K562 (cell line): ENCODE data around the gene SGIP1. TPM values are rescaled to one million over a fixed set of nuclear protein-coding genes. Genes with fewer than 3 reads are reported as not detected.

Experiments
- ATAC-seq: fragments of 200-7000 bp; cut with Tn5 transposase; 3 replicates; pipeline ENCODE4 v1.9.1; 2020; ENCODE audit warnings: moderate library complexity
- BruUV-seq: library from RNA; stranded (reverse); fragments of 400-500 nt; replicated peaks from 2 replicates; lab custom pipeline; 2021; lab: Mats Ljungman, UMichigan
- CTCF ChIA-PET: fragments of 300-600 bp; formaldehyde crosslinking; extraction: SDS; loops from one replicate; lab custom pipeline; 2021; ENCODE audit warnings: low intra/inter-chr PET ratio; lab: Yijun Ruan, JAX
- POLR2A ChIA-PET: fragments of 300-600, 350-650 bp; sonication (Branson Sonifier 250); formaldehyde crosslinking; extraction: SDS; loops from one replicate; lab custom pipeline; 2021; ENCODE audit warnings: antibody characterized with exemption, inconsistent platforms; lab: Yijun Ruan, JAX
- DNase-seq, 4 experiments: peaks; one replicate each; pipeline versions ENCODE4 v3.0.0 to v3.0.0-alpha.2; 2011 to 2018; ENCODE audit warnings: low spot score in 3 of 4, mixed read lengths in 3 of 4; ENCODE audit errors: extremely low read depth in 1 of 4
- FAIRE-seq: peaks from 2 replicates; lab custom pipeline; 2011; peaks lifted over from hg19 to GRCh38; lab: Jason Lieb, UNC
- H2AFZ ChIP-seq: 2 replicates; pipeline ENCODE4 v1.6.0; 2011; ENCODE audit warnings: low read depth, low read length, control low read depth, inconsistent platforms
- H3K27ac ChIP-seq: fragments of 200-600 bp; 3 replicates; pipeline ENCODE4 v1.8.0; 2011; ENCODE audit warnings: low read depth, mild to moderate bottlenecking, control low read depth, inconsistent platforms, low read length, moderate library complexity, mixed read lengths; ENCODE audit errors: extremely low read depth
- H3K27me3 ChIP-seq, 2 experiments: fragments of 300-600 bp in 1 of 2; 2 replicates in 1 of 2; 3 replicates in 1 of 2; pipeline versions ENCODE4 v1.6.0 to v1.8.0; 2011; ENCODE audit warnings: inconsistent platforms in 2 of 2, low read length in 2 of 2, mild to moderate bottlenecking in 1 of 2, mixed read lengths in 1 of 2, moderate library complexity in 1 of 2; ENCODE audit not compliant: control insufficient read depth in 2 of 2, insufficient read depth in 2 of 2
- H3K36me3 ChIP-seq: fragments of 300-600 bp; 3 replicates; pipeline ENCODE4 v1.8.0; 2011; ENCODE audit warnings: mild to moderate bottlenecking, low read length, inconsistent platforms; ENCODE audit not compliant: control insufficient read depth, insufficient read depth
- H3K4me1 ChIP-seq, 2 experiments: fragments of 200-600 bp in 1 of 2; replicated peaks in 1 of 2; 2 replicates in 1 of 2; 3 replicates in 1 of 2; pipeline versions ENCODE4 v1.5.1 to v1.8.0; 2011; ENCODE audit warnings: inconsistent platforms in 2 of 2, low read length in 2 of 2, mild to moderate bottlenecking in 1 of 2, mixed read lengths in 1 of 2, moderate library complexity in 1 of 2; ENCODE audit not compliant: control insufficient read depth in 2 of 2, insufficient read depth in 2 of 2
- H3K4me2 ChIP-seq: 2 replicates; pipeline ENCODE4 v1.6.1; 2011; ENCODE audit warnings: low read length, control low read depth, inconsistent platforms, mixed read lengths; ENCODE audit not compliant: insufficient read depth
- H3K4me3 ChIP-seq: fragments of 200-600 bp; sonication (generic), shearing (Covaris generic); 2 replicates; pipeline ENCODE4 v1.5.1; 2016; ENCODE audit warnings: control low read depth, inconsistent platforms
- H3K79me2 ChIP-seq: fragments of 200-600 bp; 3 replicates; pipeline ENCODE4 v1.8.0; 2011; ENCODE audit warnings: low read length, inconsistent platforms; ENCODE audit not compliant: control insufficient read depth, insufficient read depth
- H3K9ac ChIP-seq, 2 experiments: 2 replicates each; pipeline versions ENCODE4 v1.6.0 to v1.6.1; 2011; ENCODE audit warnings: low read depth in 2 of 2, low read length in 2 of 2, control low read depth in 1 of 2, inconsistent platforms in 1 of 2, mild to moderate bottlenecking in 1 of 2, mixed read lengths in 1 of 2; ENCODE audit not compliant: insufficient read depth in 1 of 2
- H3K9me1 ChIP-seq: one replicate; pipeline ENCODE4 v1.6.0; 2011; ENCODE audit warnings: inconsistent platforms, mild to moderate bottlenecking, low read length, moderate library complexity; ENCODE audit not compliant: control insufficient read depth, insufficient read depth
- H3K9me3 ChIP-seq: replicated peaks from 2 replicates; pipeline ENCODE4 v1.5.1; 2011; ENCODE audit warnings: low read depth, low read length, inconsistent platforms; ENCODE audit not compliant: control insufficient read depth, insufficient read depth
- H4K20me1 ChIP-seq: replicated peaks from 2 replicates; pipeline ENCODE4 v1.6.1; 2011; ENCODE audit warnings: low read length, inconsistent platforms, mixed read lengths; ENCODE audit not compliant: control insufficient read depth, insufficient read depth
- ETS2 ChIP-seq: IDR thresholded peaks from 2 replicates; pipeline ENCODE4 v1.6.1; 2016; ENCODE audit warnings: borderline replicate concordance, missing genetic modification characterization, mild to moderate bottlenecking, moderate library complexity, missing compliant biosample characterization; ENCODE audit not compliant: poor library complexity, severe bottlenecking
- GATAD2B ChIP-seq: fragments of 450-650 bp; IDR thresholded peaks from 2 replicates; pipeline ENCODE4 v1.6.1; 2017; ENCODE audit warnings: mild to moderate bottlenecking, borderline replicate concordance
- KDM2B ChIP-seq: fragments of 250-450 bp; sonication (Bioruptor Pico); IDR thresholded peaks from 2 replicates; pipeline ENCODE4 v1.8.0; 2021; ENCODE audit warnings: mild to moderate bottlenecking, moderate library complexity
- SMC3 ChIP-seq: conservative IDR thresholded peaks from 2 replicates; pipeline ENCODE4 v1.6.1; 2011; ENCODE audit warnings: low read depth, low read length, improper control_type of control experiment; ENCODE audit not compliant: insufficient read depth
- TCF7L2 ChIP-seq: fragments of 150-350 bp; IDR thresholded peaks from 2 replicates; pipeline ENCODE4 v1.6.1; 2016; ENCODE audit warnings: low read depth, mild to moderate bottlenecking, low read length, moderate library complexity
- ZNF253 ChIP-seq: fragments of 250-450 bp; sonication (Bioruptor Pico); conservative IDR thresholded peaks from 2 replicates; pipeline ENCODE4 v1.6.1; 2021; ENCODE audit warnings: mild to moderate bottlenecking
- WGBS: fragments of 100-300 bp; shearing (Covaris generic); methylation state at CpG from one replicate; pipeline ENCODE4 v1.1.6; 2016; ENCODE audit warnings: low coverage, mixed read lengths; ENCODE audit not compliant: insufficient coverage; ENCODE audit errors: missing lambda C conversion rate; 5-methylcytosine and 5-hydroxymethylcytosine counted together
- in situ Hi-C: fragments of 300-500 bp; cut with MboI; formaldehyde crosslinking; loops from 4 replicates; pipeline ENCODE4 v1.15.0; 2018; ENCODE audit warnings: inconsistent platforms, mixed read lengths
- intact Hi-C: fragments of 100-400 bp; cut with micrococcal nuclease; formaldehyde crosslinking; loops from 2 replicates; pipeline ENCODE4 v1.14.2; 2022
- polyA plus RNA-seq, 8 experiments: library from polyadenylated mRNA; depleted of rRNA in 4 of 8; stranded (reverse) in 5 of 8; unstranded in 3 of 8; fragments of >200 nt; fragmentation: Nextera tagmentation in 2 of 8; fragmentation: Illumina TruSeq in 1 of 8; extraction: Ambion mirVana in 2 of 8; extraction: Trizol in 1 of 8; gene quantifications; 2 replicates each; pipeline versions ENCODE4 v1.2.1 to v1.2.3, GENCODE V29; 2011 to 2014; ENCODE audit warnings: inconsistent platforms in 1 of 8, missing spikeins in 1 of 8
- total RNA-seq, 7 experiments: library from RNA; depleted of rRNA in 6 of 7; stranded (reverse); fragments of >200 nt in 6 of 7; fragmentation: Illumina TruSeq in 2 of 7; extraction: Trizol in 2 of 7; gene quantifications; 2 replicates each; pipeline versions ENCODE4 v1.2.1 to v1.2.3, GENCODE V29; 2011 to 2021; ENCODE audit warnings: low replicate concordance in 1 of 7
- TF ChIP-seq, protein P1 (sequence below): sonication (generic); formaldehyde crosslinking; IDR thresholded peaks from 2 replicates; pipeline ENCODE4 v1.8.0; 2022; ENCODE audit warnings: mild to moderate bottlenecking, missing genetic modification reagents, borderline replicate concordance
- TF ChIP-seq, protein P2 (sequence below): fragments of 250-450 bp; sonication (Bioruptor Pico); IDR thresholded peaks from 2 replicates; pipeline ENCODE4 v1.4.0; 2020; ENCODE audit warnings: mild to moderate bottlenecking, moderate library complexity
- TF ChIP-seq, protein P3 (sequence below): sonication (generic); formaldehyde crosslinking; IDR thresholded peaks from 2 replicates; pipeline ENCODE4 v1.8.1; 2022; ENCODE audit warnings: missing genetic modification reagents

Gene SGIP1
- total and polyA plus RNA-seq, 9 of the 15 experiments (the other 6 are each of a cell fraction or from before 2014, with no cell fraction given), result 0.07 to 0.35 TPM; not detected in 7

DNA sequence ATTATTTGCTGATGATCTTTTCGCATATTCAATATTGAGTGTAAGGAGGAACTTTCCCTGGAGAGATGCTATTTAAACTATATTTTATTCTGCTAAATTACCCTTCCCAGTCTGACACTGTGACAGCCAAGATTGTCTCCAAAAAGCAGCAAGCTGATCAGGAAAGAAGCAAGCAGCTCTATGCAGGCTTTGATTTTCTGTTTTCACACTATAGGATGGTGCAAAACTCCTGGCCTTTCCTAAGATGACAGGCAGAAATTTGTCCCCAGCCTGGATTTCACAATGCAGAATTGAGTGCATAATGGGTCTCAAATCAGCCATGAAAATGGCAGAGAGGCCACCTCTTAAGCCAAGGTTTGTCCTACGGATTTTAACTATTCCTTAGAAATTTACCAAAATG lies 1.1 kb downstream of the SGIP1 start:
- in situ Hi-C loops, result no loop called here
- H3K27me3 ChIP-seq, result peaks cover 8 to 17% of the 10 kb centered on the region in 2 experiments; a peak in 4 of 5 replicates
- BruUV-seq, result no TSS peak
- FAIRE-seq (no peak), ATAC-seq (no peak), DNase-seq (no peak)
- H3K9me3 ChIP-seq, result no peaks in the 10 kb centered on the region
- no peaks in the 10 kb centered on the region for H3K9me1 ChIP-seq
- ChIA-PET CTCF (no interaction called here), POLR2A (interaction anchor here (0.6 to 0.7 kb wide), 2 partner anchors 29 to 98 kb away, joined by 3 read pairs; no protein-coding TSS in a partner anchor)
- H3K79me2 ChIP-seq, result no peaks in the 10 kb centered on the region
- H3K27ac ChIP-seq, result no peak overlapping the region
- no peak overlapping the region for H3K4me3 ChIP-seq
- TF ChIP-seq ZNF253 (CRISPR knock-in tag) (no peak), SMC3 (no peak), TCF7L2 (no peak), ETS2 (tag) (no peak), KDM2B (no peak), GATAD2B (no peak)
- TF ChIP-seq, protein P1, sequence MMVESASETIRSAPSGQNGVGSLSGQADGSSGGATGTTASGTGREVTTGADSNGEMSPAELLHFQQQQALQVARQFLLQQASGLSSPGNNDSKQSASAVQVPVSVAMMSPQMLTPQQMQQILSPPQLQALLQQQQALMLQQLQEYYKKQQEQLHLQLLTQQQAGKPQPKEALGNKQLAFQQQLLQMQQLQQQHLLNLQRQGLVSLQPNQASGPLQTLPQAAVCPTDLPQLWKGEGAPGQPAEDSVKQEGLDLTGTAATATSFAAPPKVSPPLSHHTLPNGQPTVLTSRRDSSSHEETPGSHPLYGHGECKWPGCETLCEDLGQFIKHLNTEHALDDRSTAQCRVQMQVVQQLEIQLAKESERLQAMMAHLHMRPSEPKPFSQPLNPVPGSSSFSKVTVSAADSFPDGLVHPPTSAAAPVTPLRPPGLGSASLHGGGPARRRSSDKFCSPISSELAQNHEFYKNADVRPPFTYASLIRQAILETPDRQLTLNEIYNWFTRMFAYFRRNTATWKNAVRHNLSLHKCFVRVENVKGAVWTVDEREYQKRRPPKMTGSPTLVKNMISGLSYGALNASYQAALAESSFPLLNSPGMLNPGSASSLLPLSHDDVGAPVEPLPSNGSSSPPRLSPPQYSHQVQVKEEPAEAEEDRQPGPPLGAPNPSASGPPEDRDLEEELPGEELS, result no peak
- TF ChIP-seq, protein P2, sequence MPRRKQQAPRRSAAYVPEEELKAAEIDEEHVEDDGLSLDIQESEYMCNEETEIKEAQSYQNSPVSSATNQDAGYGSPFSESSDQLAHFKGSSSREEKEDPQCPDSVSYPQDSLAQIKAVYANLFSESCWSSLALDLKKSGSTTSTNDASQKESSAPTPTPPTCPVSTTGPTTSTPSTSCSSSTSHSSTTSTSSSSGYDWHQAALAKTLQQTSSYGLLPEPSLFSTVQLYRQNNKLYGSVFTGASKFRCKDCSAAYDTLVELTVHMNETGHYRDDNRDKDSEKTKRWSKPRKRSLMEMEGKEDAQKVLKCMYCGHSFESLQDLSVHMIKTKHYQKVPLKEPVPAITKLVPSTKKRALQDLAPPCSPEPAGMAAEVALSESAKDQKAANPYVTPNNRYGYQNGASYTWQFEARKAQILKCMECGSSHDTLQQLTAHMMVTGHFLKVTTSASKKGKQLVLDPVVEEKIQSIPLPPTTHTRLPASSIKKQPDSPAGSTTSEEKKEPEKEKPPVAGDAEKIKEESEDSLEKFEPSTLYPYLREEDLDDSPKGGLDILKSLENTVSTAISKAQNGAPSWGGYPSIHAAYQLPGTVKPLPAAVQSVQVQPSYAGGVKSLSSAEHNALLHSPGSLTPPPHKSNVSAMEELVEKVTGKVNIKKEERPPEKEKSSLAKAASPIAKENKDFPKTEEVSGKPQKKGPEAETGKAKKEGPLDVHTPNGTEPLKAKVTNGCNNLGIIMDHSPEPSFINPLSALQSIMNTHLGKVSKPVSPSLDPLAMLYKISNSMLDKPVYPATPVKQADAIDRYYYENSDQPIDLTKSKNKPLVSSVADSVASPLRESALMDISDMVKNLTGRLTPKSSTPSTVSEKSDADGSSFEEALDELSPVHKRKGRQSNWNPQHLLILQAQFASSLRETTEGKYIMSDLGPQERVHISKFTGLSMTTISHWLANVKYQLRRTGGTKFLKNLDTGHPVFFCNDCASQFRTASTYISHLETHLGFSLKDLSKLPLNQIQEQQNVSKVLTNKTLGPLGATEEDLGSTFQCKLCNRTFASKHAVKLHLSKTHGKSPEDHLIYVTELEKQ (CRISPR knock-in tag), result no peak
- TF ChIP-seq, protein P3, sequence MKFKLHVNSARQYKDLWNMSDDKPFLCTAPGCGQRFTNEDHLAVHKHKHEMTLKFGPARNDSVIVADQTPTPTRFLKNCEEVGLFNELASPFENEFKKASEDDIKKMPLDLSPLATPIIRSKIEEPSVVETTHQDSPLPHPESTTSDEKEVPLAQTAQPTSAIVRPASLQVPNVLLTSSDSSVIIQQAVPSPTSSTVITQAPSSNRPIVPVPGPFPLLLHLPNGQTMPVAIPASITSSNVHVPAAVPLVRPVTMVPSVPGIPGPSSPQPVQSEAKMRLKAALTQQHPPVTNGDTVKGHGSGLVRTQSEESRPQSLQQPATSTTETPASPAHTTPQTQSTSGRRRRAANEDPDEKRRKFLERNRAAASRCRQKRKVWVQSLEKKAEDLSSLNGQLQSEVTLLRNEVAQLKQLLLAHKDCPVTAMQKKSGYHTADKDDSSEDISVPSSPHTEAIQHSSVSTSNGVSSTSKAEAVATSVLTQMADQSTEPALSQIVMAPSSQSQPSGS (CRISPR knock-in tag), result no peak
- no peak overlapping the region for H2AFZ ChIP-seq
- H3K9ac ChIP-seq, result no peak overlapping the region
- no peak overlapping the region for H3K4me2 ChIP-seq
- WGBS, result 3% methylated on average over 2 of the region's 2 CpGs
- H3K4me1 ChIP-seq, result peaks cover 2 to 15% of the 10 kb centered on the region in 2 experiments; a peak in 4 of 5 replicates
- intact Hi-C loops, result no loop called here
- H4K20me1 ChIP-seq, result no peaks in the 10 kb centered on the region
- H3K36me3 ChIP-seq, result no peaks in the 10 kb centered on the region
